Measurements from ENCODE around the gene GHITM.

Gene GHITM

DNA sequence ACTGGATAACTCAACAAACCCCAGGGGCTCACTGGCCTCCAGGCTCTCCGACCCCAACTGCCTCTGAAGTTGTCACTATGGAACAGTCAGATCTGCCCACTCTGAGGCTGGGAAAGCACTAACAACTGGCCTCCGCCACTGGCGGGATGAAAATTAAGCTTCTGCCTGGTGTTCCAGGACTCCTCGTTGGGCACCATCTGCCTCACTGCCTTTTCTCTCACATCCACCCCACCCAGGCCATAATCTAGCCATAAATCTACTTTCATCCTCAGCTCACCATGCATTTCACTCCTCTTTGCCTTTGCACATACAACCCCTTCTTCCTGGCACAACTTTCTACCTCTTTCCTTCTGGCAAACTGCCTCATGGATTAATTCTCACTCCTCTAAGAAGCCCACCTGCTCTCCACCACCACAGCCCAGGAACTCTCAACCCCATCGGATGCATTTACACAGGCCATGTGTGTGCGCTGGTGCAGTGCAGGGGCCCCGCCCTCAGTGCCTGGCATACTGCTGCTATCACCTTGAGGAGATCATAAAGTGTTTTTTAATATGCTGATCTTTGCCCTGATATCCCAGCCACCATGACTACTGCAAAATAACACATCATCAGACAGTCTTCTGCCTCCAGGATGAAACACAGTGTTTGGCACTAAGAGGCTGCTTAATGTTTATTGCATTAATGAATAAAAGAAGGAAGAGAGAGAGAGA, 59.1 kb downstream of the GHITM start:
- DNase-seq (ENCODE audit: low read depth in 1 of 2, low spot score in 1 of 2), result no peak

- no peak for DNase-seq (ENCODE audit: low read depth in 1 of 2, low spot score in 1 of 2)
Measured at GRCh38 chr10:84200537-84201243, 61.4 kb downstream of the GHITM start.

DNA sequence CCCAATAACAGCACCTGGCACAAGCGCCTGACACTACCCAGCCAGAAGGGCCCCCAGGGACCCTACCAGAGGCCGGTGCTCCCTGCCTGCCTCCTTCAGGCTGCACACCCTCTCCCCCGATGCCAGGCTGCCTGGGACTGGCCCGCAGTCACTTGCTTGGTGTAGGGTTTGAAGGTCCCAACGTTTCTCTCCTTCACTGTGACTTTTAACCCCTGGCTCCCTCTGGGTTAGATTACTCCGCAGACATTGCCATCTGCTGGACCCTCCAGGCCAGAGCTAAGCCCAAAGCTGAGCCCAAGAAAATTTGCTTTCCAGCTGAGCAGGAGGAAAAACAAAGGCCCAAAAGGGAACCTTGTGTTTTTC, 61.9 kb downstream of the GHITM start:
- DNase-seq (ENCODE audit: low read depth in 1 of 2, low spot score in 1 of 2), result no peak

GRCh38 chr10:84201682-84202081, 62.4 kb downstream of the GHITM start:
- DNase-seq (ENCODE audit: low read depth in 1 of 2, low spot score in 1 of 2), result no peak

GRCh38 chr10:84202349-84202748, 63.0 kb downstream of the GHITM start:
- DNase-seq (ENCODE audit: low read depth in 1 of 2, low spot score in 1 of 2), result no peak

All from activated CD4-positive, alpha-beta T cell treated with anti-CD3 and anti-CD28 coated beads, Interleukin-2, amount 50 U/mL, for 24 hours (primary cell).